ENCODE measurements around the gene MAP4K3. TPM values are rescaled to one million over a fixed set of nuclear protein-coding genes. Genes with fewer than 3 reads are reported as not detected.

Gene MAP4K3
- total RNA-seq, 6 experiments from 2014 or later = 28.7 to 34.4 (median 30.7) TPM

- TF ChIP-seq CTCF (IDR thresholded peaks at IDR 0.05) = no peak
- H3K27me3 Mint-ChIP-seq (ENCODE audit: insufficient read depth) = peaks cover 3% of the 10 kb centered on the region
- peak overlapping the region; percentile 33 for H3K4me3 Mint-ChIP-seq
- H3K9me3 Mint-ChIP-seq = no peaks in the 10 kb centered on the region; the same call in 1 of the 2 replicates
- peaks cover 65% of the 10 kb centered on the region for H3K4me1 Mint-ChIP-seq (ENCODE audit: low read depth)
- DNase-seq = peak; percentile 18
- peaks cover 20% of the 10 kb centered on the region for H3K36me3 Mint-ChIP-seq (ENCODE audit: low read depth)
- peak overlapping the region; percentile 61; the same call in 1 of the 2 replicates for H3K27ac Mint-ChIP-seq
Measured at GRCh38 chr2:39378968-39379367, 58.1 kb downstream of the MAP4K3 start.

GRCh38 chr2:39377226-39377939 lies 59.7 kb downstream of the MAP4K3 start:
- DNase-seq = no peak
- Mint-ChIP-seq H3K27me3 (ENCODE audit: insufficient read depth) (peaks cover 3% of the 10 kb centered on the region), H3K4me3 (no peak overlapping the region), H3K36me3 (ENCODE audit: low read depth) (peaks cover 36% of the 10 kb centered on the region), H3K27ac (peak overlapping the region; percentile 22; the same call in 1 of the 2 replicates), H3K4me1 (ENCODE audit: low read depth) (peaks cover 57% of the 10 kb centered on the region), H3K9me3 (no peaks in the 10 kb centered on the region)
- TF ChIP-seq CTCF (IDR thresholded peaks at IDR 0.05) = no peak

- DNase-seq = no peak
- H3K27me3 Mint-ChIP-seq (ENCODE audit: insufficient read depth) = peaks cover 3% of the 10 kb centered on the region; the same call in 1 of the 2 replicates
- no peak overlapping the region for H3K27ac Mint-ChIP-seq
- H3K4me1 Mint-ChIP-seq (ENCODE audit: low read depth) = peaks cover 50% of the 10 kb centered on the region
- no peak for TF ChIP-seq CTCF (IDR thresholded peaks at IDR 0.05)
- H3K36me3 Mint-ChIP-seq (ENCODE audit: low read depth) = peaks cover 49% of the 10 kb centered on the region
- H3K9me3 Mint-ChIP-seq = no peaks in the 10 kb centered on the region
- H3K4me3 Mint-ChIP-seq = no peak overlapping the region
Measured at GRCh38 chr2:39375917-39376316, 61.2 kb downstream of the MAP4K3 start.

- no peak for TF ChIP-seq CTCF (IDR thresholded peaks at IDR 0.05)
- no peak overlapping the region for H3K27ac Mint-ChIP-seq
- no peaks in the 10 kb centered on the region for H3K9me3 Mint-ChIP-seq
- peaks cover 50% of the 10 kb centered on the region for H3K4me1 Mint-ChIP-seq (ENCODE audit: low read depth)
- peaks cover 64% of the 10 kb centered on the region for H3K36me3 Mint-ChIP-seq (ENCODE audit: low read depth)
- H3K27me3 Mint-ChIP-seq (ENCODE audit: insufficient read depth) = peaks cover 3% of the 10 kb centered on the region; the same call in 1 of the 2 replicates
- DNase-seq = no peak
- no peak overlapping the region for H3K4me3 Mint-ChIP-seq
Measured at GRCh38 chr2:39373181-39373802, 63.8 kb downstream of the MAP4K3 start.

GRCh38 chr2:39370101-39370500 lies 67.0 kb downstream of the MAP4K3 start:
- Mint-ChIP-seq H3K36me3 (ENCODE audit: low read depth) (peaks cover 74% of the 10 kb centered on the region), H3K4me1 (ENCODE audit: low read depth) (peaks cover 30% of the 10 kb centered on the region), H3K27ac (peak overlapping the region; percentile 43; the same call in 1 of the 2 replicates), H3K27me3 (ENCODE audit: insufficient read depth) (peaks cover 2% of the 10 kb centered on the region; the same call in 1 of the 2 replicates), H3K4me3 (peak overlapping the region; percentile 9; the same call in 1 of the 2 replicates), H3K9me3 (no peaks in the 10 kb centered on the region)
- no peak for DNase-seq
- no peak for TF ChIP-seq CTCF (IDR thresholded peaks at IDR 0.05)

Data from HFFc6 (cell line).